ENCODE measurements around the gene IKBKE.
"Not testable (repeated sequence)": the region's sequence is repeated elsewhere in the genome, so short reads cannot be mapped to it uniquely, and the experiment has no call there.

Gene IKBKE

DNA sequence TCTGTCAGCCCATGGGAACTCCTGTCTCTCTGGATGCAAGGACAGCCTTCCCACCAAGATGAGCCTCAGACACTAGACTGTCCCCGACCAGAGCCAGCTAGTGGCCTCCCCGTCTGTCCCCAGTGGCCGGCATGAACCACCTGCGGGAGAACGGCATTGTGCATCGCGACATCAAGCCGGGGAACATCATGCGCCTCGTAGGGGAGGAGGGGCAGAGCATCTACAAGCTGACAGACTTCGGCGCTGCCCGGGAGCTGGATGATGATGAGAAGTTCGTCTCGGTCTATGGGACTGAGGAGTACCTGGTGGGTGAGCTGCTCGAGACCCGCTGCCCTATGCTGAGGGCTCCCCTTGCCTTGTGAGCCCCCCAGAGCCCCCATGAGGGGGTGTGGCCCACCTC lies 5.8 kb downstream of the IKBKE start:
- no peak for DNase-seq (ENCODE audit: low read depth)

DNA sequence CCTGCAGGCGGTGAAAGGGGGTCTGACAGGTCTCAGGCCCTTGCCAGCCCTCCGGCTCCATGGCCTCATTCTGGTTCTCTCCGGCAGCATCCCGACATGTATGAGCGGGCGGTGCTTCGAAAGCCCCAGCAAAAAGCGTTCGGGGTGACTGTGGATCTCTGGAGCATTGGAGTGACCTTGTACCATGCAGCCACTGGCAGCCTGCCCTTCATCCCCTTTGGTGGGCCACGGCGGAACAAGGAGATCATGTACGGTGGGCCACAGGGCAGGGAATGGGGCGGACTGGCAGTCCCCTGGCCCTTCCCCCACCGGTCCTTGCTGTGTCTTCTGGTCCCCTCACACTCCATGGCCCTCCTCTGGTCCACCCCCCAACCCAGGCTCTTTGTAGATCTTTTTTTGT lies 6.3 kb downstream of the IKBKE start:
- DNase-seq (ENCODE audit: low read depth), result no peak

DNA sequence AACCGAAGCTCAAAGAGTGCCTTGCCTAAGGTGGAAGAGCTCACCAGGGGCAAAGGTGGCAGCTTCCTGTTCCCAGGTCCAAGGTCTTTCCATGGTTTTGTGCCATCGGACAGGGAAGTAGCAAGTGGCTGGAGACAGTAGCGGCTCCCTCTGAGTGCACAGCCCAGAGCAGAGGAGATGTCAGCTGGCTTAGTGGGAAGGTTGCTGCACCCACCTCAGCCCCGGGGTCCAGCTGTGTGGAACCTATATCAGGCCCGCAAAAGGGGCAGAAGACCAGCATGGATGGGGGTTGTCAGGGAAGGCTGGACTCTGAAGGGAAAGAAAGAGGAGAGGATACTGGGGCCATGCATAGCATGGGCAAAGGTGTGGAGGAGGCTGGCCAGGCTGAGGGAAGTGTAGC lies 6.8 kb downstream of the IKBKE start:
- no peak for DNase-seq (ENCODE audit: low read depth)

DNA sequence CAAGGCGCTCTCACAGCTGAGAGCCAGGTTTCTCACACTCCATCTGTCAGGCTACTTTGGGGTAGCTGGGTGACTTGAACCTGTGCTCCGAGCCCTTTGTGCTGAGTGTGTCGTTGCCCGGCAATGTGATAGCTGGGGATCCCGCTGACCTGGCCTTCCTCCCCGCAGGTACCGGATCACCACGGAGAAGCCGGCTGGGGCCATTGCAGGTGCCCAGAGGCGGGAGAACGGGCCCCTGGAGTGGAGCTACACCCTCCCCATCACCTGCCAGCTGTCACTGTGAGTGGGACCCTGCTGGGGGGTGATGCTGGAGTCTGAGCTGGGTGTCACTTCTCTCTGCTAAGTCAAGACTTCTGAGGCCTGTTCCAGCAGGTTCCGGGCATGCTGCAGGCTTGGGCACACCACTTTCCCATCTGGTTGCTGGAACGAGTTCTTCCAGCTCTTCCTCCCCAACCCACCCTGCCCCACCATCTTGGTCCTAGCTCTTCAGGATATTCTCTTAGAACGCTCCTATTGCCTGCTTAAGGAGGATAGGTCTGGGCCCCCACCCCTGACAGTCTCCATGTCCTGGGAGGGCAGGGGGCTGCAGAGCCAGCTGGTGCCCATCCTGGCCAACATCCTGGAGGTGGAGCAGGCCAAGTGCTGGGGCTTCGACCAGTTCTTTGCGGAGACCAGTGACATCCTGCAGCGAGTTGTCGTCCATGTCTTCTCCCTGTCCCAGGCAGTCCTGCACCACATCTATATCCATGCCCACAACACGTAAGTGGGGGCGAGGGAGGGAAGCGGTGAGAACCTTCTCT lies 7.5 kb downstream of the IKBKE start:
- no peak for DNase-seq (ENCODE audit: low read depth)

DNA sequence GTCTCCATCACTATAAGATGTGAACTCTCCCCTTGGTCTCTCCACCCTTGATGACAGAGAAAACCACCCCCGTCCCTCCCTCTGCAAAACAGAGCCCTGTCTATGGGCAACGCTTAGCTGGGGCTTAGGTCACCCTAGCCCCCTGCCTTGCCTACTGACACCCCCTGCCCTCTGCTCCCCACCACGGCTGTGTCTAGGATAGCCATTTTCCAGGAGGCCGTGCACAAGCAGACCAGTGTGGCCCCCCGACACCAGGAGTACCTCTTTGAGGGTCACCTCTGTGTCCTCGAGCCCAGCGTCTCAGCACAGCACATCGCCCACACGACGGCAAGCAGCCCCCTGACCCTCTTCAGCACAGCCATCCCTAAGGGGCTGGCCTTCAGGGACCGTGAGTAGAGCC lies 8.5 kb downstream of the IKBKE start:
- DNase-seq (ENCODE audit: low read depth), result no peak

DNA sequence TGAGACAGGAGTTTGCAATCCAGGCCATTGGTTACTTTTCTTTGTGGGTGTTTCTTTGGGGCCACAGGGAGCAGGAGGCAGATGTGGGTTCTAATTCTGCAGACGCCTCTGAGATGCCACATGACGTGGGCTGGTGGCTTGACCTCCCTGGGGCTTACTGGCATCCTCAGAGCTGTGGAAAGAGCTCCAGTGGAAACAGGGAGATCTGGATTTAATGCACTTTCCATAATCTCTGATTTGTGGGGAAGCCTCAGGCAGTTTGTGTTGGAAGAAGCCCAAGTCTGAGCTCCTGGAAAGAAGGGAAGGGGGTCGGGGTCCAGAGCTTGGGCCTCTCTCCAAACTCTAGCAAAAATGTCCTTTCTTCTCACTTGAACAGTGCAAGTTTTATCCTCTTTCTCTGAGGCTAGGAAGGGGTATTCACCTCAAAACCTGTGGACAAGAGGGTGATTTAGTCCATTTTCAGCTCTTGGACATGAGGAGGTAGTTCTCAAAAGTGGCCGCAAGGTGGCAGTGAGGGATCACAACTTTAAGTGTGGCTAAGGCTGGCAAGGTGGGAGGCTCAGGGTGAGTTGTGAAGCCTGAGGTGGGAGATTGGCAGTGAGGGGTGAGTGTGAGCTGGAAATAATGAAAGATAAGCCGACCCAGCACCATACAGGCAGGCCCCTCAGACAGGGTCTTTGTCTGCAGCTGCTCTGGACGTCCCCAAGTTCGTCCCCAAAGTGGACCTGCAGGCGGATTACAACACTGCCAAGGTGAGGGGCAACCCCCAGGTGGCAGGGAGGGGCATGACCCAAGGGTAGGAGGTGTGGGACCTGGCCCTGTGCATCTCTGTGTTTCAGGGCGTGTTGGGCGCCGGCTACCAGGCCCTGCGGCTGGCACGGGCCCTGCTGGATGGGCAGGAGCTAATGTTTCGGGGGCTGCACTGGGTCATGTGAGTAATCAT lies 9.2 kb downstream of the IKBKE start:
- peak; percentile 79 for DNase-seq (ENCODE audit: low read depth)

DNA sequence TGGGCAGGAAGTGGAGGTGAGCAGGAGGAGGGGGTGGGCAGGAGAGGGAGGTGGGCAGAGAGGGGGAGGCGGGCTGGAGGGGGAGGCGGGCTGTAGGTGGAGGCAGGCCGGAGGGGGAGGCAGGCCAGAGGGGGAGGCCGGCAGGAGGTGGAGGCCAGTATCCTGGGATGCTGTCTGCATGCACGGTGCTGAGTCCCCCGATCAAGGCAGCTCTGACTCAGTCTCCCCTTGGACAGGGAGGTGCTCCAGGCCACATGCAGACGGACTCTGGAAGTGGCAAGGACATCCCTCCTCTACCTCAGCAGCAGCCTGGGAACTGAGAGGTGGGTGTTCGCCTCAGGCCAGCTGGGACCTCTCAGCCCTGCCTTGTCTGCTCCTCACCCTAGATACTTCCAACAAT lies 9.9 kb downstream of the IKBKE start:
- DNase-seq (ENCODE audit: low read depth), result no peak

DNA sequence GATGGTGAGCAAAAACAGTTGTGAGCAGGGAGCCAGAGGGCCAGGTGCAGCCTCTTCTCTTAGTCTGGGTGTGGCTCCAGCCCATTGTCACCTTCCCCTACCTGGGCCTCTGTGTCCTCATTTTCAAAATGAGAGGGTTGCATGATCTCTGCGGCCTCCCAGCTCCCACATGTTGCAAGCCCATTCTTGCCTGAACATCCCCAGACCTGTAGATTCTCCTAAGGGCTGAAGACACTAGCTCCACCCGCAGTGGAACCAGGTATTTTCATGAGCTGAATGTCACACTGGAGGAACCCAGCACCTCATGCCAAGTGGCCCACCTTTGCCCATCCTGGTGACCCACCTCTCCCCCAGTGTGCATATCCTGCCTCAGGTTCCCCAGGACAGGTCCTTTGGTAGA lies 12.3 kb downstream of the IKBKE start:
- no peak for DNase-seq (ENCODE audit: low read depth)

DNA sequence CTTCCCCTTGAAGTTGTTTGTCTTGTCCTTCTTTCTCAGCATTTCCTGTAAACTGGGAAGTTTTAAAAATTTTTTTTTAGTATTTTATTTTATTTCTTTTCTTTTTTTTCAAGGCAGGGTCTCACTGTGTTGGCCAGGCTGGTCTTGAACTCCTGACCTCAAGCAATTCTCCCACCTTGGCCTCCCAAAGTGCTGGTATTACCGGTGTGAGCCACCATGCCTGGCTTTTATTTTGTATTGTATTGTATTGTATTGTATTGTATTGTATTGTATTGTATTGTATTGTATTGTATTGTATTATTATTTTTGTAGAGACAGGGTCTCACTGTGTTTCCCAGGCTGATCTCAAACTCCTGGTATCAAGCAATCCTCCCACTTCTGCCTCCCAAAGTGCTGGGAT lies 13.6 kb downstream of the IKBKE start:
- DNase-seq (ENCODE audit: low read depth), result not testable (repeated sequence)

DNA sequence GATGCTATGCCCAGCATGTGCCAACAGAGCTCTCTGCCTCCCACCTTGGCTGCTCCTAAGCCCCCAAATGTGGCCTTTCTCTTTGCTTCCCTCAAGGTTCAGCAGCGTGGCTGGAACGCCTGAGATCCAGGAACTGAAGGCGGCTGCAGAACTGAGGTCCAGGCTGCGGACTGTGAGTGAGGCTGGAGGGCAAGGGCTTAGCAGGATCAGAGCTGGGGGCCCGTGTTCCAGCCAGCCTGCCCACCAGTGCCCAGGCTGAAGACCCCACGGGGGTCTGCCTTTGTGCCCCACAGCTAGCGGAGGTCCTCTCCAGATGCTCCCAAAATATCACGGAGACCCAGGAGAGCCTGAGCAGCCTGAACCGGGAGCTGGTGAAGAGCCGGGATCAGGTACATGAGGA lies 14.6 kb downstream of the IKBKE start:
- no peak for DNase-seq (ENCODE audit: low read depth)

DNA sequence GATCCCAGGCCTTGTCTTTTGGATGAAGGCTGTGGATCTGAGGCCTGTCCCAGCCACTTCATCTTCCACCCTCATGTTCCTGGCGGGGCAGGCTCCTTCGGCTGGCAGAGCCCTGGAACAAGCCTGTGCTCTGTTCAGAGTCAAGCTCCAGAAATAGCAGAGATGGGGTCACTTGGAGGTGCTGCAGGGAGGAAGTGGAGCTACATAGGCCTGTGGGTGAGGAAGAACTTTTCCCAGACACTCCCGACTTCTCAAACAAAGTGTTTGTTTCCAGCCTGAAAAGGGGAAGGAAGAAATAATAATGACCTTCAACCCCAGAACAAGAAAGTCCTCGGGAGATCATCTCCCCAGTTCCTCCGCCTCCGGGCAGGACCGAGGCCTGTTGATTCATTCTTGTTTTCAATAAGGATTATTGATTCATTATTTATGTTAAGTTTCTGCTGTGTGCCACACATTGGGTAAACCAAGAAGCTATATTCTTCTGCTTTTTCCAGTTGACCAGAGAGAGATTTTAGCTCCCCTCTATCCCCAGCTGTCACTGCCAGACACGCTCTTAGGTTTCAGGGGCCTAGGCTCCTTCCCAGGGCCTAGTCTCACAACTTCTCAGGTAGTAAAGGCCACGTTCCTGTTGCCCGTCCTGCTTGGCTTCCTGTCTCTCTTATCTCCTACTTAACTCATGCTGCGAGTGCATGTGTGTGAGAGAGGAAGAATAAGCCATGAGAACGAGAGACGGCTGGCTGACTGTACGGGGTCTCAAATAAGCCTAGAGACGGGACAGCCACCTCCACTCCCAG lies 16.9 kb downstream of the IKBKE start:
- DNase-seq (ENCODE audit: low read depth), result no peak

DNA sequence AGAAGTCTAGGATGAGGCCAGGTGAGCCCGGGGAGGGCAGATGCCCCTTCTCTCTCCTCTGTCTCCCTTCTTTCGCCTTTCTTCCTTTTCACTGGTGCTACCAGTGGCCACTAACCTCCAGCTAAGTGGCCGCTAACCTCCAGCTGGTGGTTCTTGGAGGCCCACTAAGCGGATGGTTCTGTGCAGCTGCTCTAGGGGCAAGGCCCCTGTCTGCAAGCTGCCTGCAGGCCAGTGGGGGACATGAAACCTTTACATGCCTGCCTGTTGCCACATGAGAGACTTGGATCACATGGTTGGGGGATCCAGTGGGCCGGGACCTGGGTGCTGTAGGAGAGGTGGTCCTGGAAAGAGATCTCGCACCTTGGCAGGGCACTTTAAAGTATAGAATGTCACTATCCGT lies 17.7 kb downstream of the IKBKE start:
- no peak for DNase-seq (ENCODE audit: low read depth)

DNA sequence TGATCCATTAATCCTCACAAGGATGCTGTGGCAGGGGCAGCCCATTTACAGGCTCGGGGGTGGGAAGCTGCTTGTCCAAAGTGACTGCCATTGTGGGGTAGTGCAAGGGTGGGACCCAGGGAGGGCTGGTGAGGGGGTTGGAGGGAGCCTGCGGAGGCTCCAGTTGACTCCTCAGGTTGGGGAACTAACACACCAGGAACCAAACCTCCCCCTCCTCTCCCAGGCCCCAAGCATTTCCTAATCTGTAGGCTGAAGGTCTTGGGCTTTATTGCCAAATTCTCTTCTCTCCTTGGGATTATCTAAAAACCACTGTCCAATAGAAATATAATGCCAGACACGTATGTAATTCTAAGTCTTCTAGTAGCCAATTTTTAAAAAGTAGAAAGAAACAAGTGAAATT lies 18.2 kb downstream of the IKBKE start:
- DNase-seq (ENCODE audit: low read depth), result no peak

DNA sequence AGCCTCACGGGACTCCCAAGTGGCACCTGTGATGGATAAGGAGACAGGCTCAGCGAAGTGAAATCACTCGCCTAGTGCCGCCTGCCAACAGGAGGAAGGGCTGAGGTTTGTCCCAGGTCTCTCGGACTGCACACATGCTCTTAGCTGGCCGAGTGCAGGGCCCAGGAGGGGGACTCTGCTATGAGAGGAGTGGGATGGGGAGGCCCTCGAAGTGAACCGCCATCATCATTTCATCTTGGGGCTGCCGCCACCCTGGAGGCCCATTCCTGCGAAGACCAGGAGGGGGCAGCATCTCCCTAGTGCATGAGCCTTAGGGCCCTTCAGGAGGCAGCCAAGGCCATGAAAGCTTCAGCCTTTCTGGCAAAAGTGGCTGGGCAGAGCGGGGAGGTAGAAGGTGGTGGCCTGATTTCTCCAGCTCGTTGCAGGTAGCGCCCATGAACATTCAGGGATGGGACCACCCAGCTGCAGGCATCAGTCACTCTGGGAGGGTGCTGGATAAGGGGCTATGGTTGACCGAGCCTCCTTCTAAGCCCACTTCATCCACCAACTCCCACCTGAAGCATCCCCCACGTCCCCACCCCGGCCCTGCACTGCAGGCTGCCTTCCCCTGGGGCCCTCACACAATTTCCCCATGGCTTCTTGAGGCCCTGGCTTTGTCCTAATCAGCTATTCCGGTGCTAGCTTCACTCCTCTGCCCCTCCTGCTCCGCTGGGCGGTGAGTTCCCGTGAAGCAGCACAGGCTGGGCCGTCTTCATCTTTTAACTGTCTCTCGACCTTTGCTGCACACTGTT lies 19.9 kb downstream of the IKBKE start:
- peak; percentile 76 for DNase-seq (ENCODE audit: low read depth)

DNA sequence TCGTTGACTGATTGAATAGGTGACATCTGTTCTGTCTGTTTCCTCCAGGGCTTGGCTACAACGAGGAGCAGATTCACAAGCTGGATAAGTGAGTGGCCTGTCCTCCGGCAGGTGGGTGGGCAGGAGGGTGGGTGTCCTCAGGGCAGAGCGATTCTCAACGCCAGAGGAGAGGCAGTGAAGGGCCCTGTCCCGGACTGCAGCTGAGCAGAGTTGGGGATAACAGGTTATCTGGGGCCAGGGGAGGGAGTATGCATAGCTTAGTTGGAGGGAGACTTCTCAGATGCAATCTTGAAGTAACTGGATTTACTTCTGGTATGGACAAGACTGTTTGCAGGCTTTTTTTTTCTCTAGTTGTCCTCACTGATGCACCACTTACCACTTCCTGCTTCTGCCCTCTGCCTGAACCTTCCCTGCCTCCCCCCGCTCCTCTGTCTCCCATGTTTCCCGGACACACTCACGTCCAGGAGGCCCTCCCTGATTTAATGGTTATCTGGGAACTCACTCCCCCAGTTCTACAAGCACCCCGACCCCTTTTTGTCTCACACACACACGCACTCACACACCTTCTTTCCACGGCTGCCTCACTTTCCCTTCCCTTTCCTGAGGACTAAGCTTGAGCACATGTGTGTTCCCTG lies 20.6 kb downstream of the IKBKE start:
- DNase-seq (ENCODE audit: low read depth), result peak; percentile 84

DNA sequence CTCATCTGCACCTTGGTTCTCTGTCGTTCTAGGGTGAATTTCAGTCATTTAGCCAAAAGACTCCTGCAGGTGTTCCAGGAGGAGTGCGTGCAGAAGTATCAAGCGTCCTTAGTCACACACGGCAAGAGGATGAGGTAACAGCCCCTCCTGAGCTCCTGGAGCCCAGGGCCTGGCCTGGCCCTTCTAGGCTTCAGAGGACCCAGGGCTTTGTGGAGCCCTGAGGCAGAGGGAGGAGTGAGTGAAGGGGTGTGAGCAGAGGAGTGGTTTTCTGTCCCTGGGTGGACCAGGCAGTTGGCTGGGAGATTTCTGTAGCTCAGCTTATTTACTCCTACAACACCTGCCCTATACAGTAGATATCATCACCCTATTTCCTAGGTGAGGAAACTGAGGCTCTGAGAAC lies 21.3 kb downstream of the IKBKE start:
- no peak for DNase-seq (ENCODE audit: low read depth)

DNA sequence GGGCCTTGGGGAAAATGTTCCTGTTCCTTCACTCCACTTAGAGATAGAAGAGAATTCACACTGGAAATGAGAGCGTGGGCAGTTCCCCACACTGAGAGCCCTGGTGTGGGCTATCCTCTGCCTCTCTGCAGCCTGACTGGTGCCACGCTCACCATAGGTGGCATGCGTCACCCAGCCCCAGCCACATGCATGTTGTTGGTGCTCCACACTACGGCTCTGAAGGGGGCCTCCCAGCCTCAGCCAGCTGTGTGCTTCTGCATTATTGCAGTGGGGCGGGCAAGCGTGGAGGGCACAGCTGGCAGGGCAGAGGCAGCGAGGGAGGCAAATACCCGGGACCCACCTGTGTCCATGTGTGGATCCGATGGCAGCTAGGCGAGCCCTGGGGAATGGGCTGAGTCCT lies 22.3 kb downstream of the IKBKE start:
- no peak for DNase-seq (ENCODE audit: low read depth)

DNA sequence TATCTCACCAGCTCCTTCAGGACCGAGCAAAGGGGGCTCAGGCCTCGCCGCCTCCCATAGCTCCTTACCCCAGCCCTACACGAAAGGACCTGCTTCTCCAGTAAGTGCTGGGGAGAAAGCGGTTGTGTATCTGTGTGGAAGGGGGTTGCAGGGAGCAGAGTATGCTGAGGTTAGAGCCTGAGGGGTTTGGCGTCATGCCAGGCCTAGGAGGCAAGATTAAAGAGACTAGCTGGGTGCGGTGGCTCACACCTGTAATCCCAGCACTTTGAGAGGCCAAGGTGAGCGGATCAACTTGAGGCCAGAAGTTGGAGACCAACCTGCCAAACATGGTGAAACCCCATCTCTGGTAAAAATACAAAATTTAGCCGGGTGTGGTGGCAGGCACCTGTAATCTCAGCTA lies 23.0 kb downstream of the IKBKE start:
- no peak for DNase-seq (ENCODE audit: low read depth)

DNA sequence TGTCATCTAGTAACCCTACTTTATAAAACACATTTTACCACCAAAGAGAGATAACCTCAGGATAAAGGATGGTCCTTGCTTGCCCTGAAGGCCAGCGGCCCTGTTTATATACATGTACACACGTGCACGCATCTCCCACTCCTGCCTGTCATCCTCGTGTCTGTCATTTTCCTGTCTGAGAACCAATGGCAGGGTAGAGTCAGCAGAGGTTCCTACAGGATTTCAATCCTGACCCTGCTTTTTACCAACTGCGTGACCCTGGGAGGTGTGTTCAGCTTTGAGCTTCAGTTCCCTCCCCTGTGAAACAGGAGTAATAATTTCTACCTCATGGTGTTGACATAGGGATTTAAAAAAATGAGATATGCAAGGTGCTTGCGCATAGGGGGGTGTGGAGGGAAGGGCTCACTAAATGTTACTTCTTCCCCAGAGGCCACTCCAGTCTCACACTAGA lies 24.8 kb downstream of the IKBKE start:
- no peak for DNase-seq (ENCODE audit: low read depth)

DNA sequence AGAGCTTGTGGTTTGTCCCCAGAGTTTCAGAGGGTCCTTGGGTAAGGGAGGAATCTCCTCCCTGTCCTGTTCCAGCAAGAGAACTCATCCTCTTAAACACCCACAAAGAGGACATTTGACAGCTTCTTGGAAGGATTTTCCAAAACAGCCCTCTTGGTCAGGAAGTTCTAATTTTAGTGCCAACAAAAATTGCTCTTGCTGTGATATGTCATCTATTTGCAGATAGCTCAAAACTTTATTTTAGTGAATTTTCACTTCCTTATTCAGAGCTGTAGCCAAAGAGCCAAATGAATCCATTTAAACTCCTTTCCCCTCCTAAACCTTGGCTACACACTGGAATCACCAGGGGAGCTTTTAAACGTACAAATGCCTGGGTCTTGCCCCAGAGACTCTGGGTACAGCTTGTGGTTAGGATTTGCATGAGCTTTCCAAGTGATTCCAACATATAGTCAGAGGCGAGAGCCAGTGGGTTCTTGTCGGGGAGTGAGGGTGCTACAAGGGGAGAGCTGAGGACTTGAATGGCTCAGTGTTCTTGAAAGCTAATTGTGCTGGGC lies 25.3 kb downstream of the IKBKE start:
- peak; percentile 57 for DNase-seq (ENCODE audit: low read depth)
